Adrenal gland (tissue), 5 donors: ENCODE measurements around the gene AK8.

Experiments
- CTCF ChIP-seq, 6 experiments: fragments of 450-650 bp in 4 of 6; fragments of 200-600 bp in 2 of 6; sonication (generic) in 1 of 6; IDR thresholded peaks; 1 replicate in 5 of 6; 2 replicates in 1 of 6; pipeline versions ENCODE4 v1.5.1 to v1.8.0; 2016 to 2021; ENCODE audit warnings: antibody characterized with exemption in 6 of 6, mild to moderate bottlenecking in 2 of 6, moderate library complexity in 1 of 6
- POLR2A ChIP-seq, 2 donors: fragments of 450-650 bp; IDR thresholded peaks; one replicate each; pipeline ENCODE4 v1.6.1; 2017; ENCODE audit warnings: antibody characterized with exemption in 2 of 2, mild to moderate bottlenecking in 2 of 2, moderate library complexity in 1 of 2
- donor health status: DM: no; HTN: no; CAD: no.

- TF ChIP-seq CTCF (IDR thresholded peaks at IDR 0.05) (peak in 5 of 6 experiments; percentile 24 to 60 (median 48)), POLR2A (IDR thresholded peaks at IDR 0.05) (no peak)
These were observed 79.0 kb downstream of the AK8 start for GRCh38 chr9:132798817-132799790.
